K562 (cell line): ENCODE results near the gene QRICH1. TPM values are rescaled to one million over a fixed set of nuclear protein-coding genes. Genes with fewer than 3 reads are reported as not detected.

Source experiments
- CXXC5 ChIP-seq: fragments of 250-450 bp; sonication (Bioruptor Pico); IDR thresholded peaks from 2 replicates; pipeline ENCODE4 v1.8.0; 2022; ENCODE audit warnings: inconsistent platforms, mild to moderate bottlenecking, moderate library complexity
- ELF4 ChIP-seq: fragments of 450-650 bp; formaldehyde crosslinking; IDR thresholded peaks from 2 replicates; pipeline ENCODE4 v1.4.0; 2022; ENCODE audit warnings: missing genetic modification characterization
- ETV5 ChIP-seq: sonication (generic); formaldehyde crosslinking; IDR thresholded peaks from 2 replicates; pipeline ENCODE4 v1.4.0; 2020; ENCODE audit warnings: low read depth, mild to moderate bottlenecking, missing genetic modification reagents
- FOXA3 ChIP-seq, 2 experiments: fragments of 450-650 bp in 1 of 2; sonication (generic) in 1 of 2; formaldehyde crosslinking; IDR thresholded peaks in 1 of 2; conservative IDR thresholded peaks in 1 of 2; 2 replicates each; pipeline versions ENCODE4 v1.4.0 to v1.8.0; 2020 to 2022; ENCODE audit warnings: mild to moderate bottlenecking in 2 of 2, missing genetic modification reagents in 1 of 2
- GTF2F1 ChIP-seq: IDR thresholded peaks from 2 replicates; pipeline ENCODE4 v1.6.1; 2011; ENCODE audit warnings: low read depth, low read length, improper control_type of control experiment
- MED1 ChIP-seq: sonication (generic); formaldehyde crosslinking; IDR thresholded peaks from 2 replicates; pipeline ENCODE4 v1.8.1; 2023; ENCODE audit warnings: missing genetic modification reagents, borderline replicate concordance
- MTA3 ChIP-seq: fragments of 450-650 bp; formaldehyde crosslinking; IDR thresholded peaks from 2 replicates; pipeline ENCODE4 v1.6.1; 2017; ENCODE audit warnings: mild to moderate bottlenecking, borderline replicate concordance
- RHOXF2B ChIP-seq: fragments of 250-450 bp; sonication (Bioruptor Pico); conservative IDR thresholded peaks from 2 replicates; pipeline ENCODE4 v1.5.1; 2021
- ZFX ChIP-seq: sonication (generic); formaldehyde crosslinking; IDR thresholded peaks from 2 replicates; pipeline ENCODE4 v1.8.0; 2022; ENCODE audit warnings: mild to moderate bottlenecking, missing genetic modification reagents, moderate library complexity
- ZNF263 ChIP-seq: sonication (generic); formaldehyde crosslinking; IDR thresholded peaks from 2 replicates; pipeline ENCODE4 v1.8.0; 2022; ENCODE audit warnings: mild to moderate bottlenecking, missing genetic modification reagents, borderline replicate concordance
- ZNF592 ChIP-seq: fragments of 450-650 bp; IDR thresholded peaks from 2 replicates; pipeline ENCODE4 v1.6.1; 2017; ENCODE audit warnings: antibody characterized with exemption, mild to moderate bottlenecking
- ZNF717 ChIP-seq: fragments of 250-450 bp; sonication (Bioruptor Pico); IDR thresholded peaks from 2 replicates; pipeline ENCODE4 v1.5.0; 2021
- polyA plus RNA-seq, 8 experiments: library from polyadenylated mRNA; depleted of rRNA in 4 of 8; stranded (reverse) in 5 of 8; unstranded in 3 of 8; fragments of >200 nt; fragmentation: Nextera tagmentation in 2 of 8; fragmentation: Illumina TruSeq in 1 of 8; extraction: Ambion mirVana in 2 of 8; extraction: Trizol in 1 of 8; gene quantifications; 2 replicates each; pipeline versions ENCODE4 v1.2.1 to v1.2.3, GENCODE V29; 2011 to 2014; ENCODE audit warnings: inconsistent platforms in 1 of 8, missing spikeins in 1 of 8
- total RNA-seq, 7 experiments: library from RNA; depleted of rRNA in 6 of 7; stranded (reverse); fragments of >200 nt in 6 of 7; fragmentation: Illumina TruSeq in 2 of 7; extraction: Trizol in 2 of 7; gene quantifications; 2 replicates each; pipeline versions ENCODE4 v1.2.1 to v1.2.3, GENCODE V29; 2011 to 2021; ENCODE audit warnings: low replicate concordance in 1 of 7
- TF ChIP-seq, protein P1 (sequence below): fragments of 450-650 bp; IDR thresholded peaks from 2 replicates; pipeline ENCODE4 v1.6.1; 2016; ENCODE audit warnings: mild to moderate bottlenecking, moderate library complexity

QRICH1 gene
- total and polyA plus RNA-seq, 9 of the 15 experiments (the other 6 are each of a cell fraction or from before 2014, with no cell fraction given) = 20.1 to 99.2 (median 56.7) TPM

DNA sequence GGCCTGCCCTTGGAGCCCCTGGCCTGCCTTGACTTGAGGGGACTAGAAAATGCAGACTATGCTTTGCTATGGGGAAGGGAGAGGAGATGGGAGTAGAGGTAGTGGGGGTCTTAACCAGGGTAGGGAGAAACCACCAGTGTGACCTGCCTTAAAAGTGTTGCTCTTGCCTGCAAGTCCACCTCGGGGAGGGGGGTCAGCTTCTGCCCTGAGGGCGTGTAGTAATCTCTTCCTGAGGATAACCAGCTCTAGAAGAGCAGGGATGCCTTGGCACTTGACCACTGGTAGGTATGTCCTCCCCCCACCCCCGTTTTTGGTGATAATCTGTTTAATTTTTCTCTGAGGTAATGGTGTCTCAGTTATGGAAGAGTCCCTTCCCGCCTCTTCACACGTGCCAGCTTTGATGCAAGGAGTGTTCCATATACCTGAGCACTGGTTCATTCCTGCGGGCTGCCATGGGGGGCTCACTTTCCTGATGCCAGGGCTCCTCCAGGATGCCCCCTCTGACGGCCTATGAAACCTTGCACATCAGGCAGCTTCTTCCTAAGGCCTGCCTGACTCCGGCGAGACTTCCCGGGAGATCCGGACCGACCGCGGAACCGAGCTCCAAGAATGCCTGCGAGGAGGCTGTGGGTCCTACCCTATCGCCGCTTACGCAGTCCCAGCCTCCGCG, 104.6 kb downstream of the QRICH1 start (continued):
- TF ChIP-seq, protein P1, sequence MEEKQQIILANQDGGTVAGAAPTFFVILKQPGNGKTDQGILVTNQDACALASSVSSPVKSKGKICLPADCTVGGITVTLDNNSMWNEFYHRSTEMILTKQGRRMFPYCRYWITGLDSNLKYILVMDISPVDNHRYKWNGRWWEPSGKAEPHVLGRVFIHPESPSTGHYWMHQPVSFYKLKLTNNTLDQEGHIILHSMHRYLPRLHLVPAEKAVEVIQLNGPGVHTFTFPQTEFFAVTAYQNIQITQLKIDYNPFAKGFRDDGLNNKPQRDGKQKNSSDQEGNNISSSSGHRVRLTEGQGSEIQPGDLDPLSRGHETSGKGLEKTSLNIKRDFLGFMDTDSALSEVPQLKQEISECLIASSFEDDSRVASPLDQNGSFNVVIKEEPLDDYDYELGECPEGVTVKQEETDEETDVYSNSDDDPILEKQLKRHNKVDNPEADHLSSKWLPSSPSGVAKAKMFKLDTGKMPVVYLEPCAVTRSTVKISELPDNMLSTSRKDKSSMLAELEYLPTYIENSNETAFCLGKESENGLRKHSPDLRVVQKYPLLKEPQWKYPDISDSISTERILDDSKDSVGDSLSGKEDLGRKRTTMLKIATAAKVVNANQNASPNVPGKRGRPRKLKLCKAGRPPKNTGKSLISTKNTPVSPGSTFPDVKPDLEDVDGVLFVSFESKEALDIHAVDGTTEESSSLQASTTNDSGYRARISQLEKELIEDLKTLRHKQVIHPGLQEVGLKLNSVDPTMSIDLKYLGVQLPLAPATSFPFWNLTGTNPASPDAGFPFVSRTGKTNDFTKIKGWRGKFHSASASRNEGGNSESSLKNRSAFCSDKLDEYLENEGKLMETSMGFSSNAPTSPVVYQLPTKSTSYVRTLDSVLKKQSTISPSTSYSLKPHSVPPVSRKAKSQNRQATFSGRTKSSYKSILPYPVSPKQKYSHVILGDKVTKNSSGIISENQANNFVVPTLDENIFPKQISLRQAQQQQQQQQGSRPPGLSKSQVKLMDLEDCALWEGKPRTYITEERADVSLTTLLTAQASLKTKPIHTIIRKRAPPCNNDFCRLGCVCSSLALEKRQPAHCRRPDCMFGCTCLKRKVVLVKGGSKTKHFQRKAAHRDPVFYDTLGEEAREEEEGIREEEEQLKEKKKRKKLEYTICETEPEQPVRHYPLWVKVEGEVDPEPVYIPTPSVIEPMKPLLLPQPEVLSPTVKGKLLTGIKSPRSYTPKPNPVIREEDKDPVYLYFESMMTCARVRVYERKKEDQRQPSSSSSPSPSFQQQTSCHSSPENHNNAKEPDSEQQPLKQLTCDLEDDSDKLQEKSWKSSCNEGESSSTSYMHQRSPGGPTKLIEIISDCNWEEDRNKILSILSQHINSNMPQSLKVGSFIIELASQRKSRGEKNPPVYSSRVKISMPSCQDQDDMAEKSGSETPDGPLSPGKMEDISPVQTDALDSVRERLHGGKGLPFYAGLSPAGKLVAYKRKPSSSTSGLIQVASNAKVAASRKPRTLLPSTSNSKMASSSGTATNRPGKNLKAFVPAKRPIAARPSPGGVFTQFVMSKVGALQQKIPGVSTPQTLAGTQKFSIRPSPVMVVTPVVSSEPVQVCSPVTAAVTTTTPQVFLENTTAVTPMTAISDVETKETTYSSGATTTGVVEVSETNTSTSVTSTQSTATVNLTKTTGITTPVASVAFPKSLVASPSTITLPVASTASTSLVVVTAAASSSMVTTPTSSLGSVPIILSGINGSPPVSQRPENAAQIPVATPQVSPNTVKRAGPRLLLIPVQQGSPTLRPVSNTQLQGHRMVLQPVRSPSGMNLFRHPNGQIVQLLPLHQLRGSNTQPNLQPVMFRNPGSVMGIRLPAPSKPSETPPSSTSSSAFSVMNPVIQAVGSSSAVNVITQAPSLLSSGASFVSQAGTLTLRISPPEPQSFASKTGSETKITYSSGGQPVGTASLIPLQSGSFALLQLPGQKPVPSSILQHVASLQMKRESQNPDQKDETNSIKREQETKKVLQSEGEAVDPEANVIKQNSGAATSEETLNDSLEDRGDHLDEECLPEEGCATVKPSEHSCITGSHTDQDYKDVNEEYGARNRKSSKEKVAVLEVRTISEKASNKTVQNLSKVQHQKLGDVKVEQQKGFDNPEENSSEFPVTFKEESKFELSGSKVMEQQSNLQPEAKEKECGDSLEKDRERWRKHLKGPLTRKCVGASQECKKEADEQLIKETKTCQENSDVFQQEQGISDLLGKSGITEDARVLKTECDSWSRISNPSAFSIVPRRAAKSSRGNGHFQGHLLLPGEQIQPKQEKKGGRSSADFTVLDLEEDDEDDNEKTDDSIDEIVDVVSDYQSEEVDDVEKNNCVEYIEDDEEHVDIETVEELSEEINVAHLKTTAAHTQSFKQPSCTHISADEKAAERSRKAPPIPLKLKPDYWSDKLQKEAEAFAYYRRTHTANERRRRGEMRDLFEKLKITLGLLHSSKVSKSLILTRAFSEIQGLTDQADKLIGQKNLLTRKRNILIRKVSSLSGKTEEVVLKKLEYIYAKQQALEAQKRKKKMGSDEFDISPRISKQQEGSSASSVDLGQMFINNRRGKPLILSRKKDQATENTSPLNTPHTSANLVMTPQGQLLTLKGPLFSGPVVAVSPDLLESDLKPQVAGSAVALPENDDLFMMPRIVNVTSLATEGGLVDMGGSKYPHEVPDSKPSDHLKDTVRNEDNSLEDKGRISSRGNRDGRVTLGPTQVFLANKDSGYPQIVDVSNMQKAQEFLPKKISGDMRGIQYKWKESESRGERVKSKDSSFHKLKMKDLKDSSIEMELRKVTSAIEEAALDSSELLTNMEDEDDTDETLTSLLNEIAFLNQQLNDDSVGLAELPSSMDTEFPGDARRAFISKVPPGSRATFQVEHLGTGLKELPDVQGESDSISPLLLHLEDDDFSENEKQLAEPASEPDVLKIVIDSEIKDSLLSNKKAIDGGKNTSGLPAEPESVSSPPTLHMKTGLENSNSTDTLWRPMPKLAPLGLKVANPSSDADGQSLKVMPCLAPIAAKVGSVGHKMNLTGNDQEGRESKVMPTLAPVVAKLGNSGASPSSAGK = peak; percentile 54; the same call in 1 of the 2 replicates
- no peak for TF ChIP-seq ZNF592
- no peak for TF ChIP-seq ZNF263
- TF ChIP-seq ELF4 (CRISPR knock-in tag) = no peak
- no peak for TF ChIP-seq GTF2F1
- no peak for TF ChIP-seq ETV5 (CRISPR knock-in tag)
- no peak for TF ChIP-seq RHOXF2B (CRISPR knock-in tag)
- no peak for TF ChIP-seq MED1 (CRISPR knock-in tag)
- TF ChIP-seq MTA3 = peak; percentile 67; the same call in 1 of the 2 replicates
- TF ChIP-seq CXXC5 (CRISPR knock-in tag) = no peak
- TF ChIP-seq ZFX (CRISPR knock-in tag) = 0 out of 2 replicates have a peak, but pooled peaks have one; percentile 33
- TF ChIP-seq FOXA3 (CRISPR knock-in tag; conservative IDR thresholded peaks at IDR 0.05 in 1 of 2, IDR thresholded peaks at IDR 0.05 in 1 of 2) = no peak
- no peak for TF ChIP-seq ZNF717 (CRISPR knock-in tag)
